ENCODE results near the gene CSTA.

DNA sequence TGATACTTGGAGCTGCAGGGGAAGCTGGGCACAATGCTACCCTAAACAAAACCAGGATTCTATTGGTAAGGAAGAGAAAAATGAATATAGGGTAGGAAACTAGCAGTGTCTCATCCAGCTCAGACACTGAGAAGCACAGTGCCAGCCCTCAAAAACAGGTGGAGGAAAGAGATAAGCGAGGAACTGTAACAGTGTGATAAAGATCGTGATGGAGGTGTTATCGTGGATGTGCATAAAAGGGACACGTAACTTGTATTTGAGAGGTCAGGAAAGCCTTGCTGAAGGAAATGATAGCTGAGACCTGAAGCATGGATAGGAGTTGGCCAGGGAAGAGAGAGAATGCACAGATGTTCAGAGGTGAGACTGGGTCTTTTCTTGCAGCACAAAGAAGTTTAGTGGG is 30.6 kb downstream of the CSTA start:
- TF ChIP-seq, protein P1, sequence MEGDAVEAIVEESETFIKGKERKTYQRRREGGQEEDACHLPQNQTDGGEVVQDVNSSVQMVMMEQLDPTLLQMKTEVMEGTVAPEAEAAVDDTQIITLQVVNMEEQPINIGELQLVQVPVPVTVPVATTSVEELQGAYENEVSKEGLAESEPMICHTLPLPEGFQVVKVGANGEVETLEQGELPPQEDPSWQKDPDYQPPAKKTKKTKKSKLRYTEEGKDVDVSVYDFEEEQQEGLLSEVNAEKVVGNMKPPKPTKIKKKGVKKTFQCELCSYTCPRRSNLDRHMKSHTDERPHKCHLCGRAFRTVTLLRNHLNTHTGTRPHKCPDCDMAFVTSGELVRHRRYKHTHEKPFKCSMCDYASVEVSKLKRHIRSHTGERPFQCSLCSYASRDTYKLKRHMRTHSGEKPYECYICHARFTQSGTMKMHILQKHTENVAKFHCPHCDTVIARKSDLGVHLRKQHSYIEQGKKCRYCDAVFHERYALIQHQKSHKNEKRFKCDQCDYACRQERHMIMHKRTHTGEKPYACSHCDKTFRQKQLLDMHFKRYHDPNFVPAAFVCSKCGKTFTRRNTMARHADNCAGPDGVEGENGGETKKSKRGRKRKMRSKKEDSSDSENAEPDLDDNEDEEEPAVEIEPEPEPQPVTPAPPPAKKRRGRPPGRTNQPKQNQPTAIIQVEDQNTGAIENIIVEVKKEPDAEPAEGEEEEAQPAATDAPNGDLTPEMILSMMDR (IDR thresholded peaks at IDR 0.05; ENCODE audit: poor library complexity), result no peak
- TF ChIP-seq EZH2 (IDR thresholded peaks at IDR 0.05; ENCODE audit: borderline replicate concordance) (no peak), EZH2phosphoT487 (IDR thresholded peaks at IDR 0.05; ENCODE audit: low read depth, severe bottlenecking, unreplicated experiment) (no peak)
